Measurements from ENCODE around the gene CALB2. TPM values are rescaled to one million over a fixed set of nuclear protein-coding genes. Genes with fewer than 3 reads are reported as not detected.

CALB2 gene
- total and polyA plus RNA-seq, 2 of the 4 experiments (the other 2 are of a cell fraction) = 0.18 to 0.32 TPM

GRCh38 chr16:71360378-71360777 is 1.9 kb downstream of the CALB2 start:
- peaks cover 9% of the 10 kb centered on the region for H3K4me1 ChIP-seq (ENCODE audit: control insufficient read depth, insufficient read depth, low read length)
- ATAC-seq (ENCODE audit: low read depth) (peak; percentile 79), DNase-seq (peak; percentile 94)
- H2AK5ac ChIP-seq (ENCODE audit: low read depth, low read length) = no peak overlapping the region
- no peak overlapping the region for H2BK120ac ChIP-seq (ENCODE audit: low read depth, low read length)
- H3K27ac ChIP-seq (ENCODE audit: insufficient read depth, low read length) = no peak overlapping the region
- H3K9ac ChIP-seq (ENCODE audit: low read depth, low read length) = no peak overlapping the region
- no peak overlapping the region for H2AK9ac ChIP-seq (replicated peaks; ENCODE audit: low read depth, low read length, poor library complexity)
- H3K4ac ChIP-seq (ENCODE audit: low read depth, low read length) = no peak overlapping the region
- H3K18ac ChIP-seq (ENCODE audit: low read depth, low read length) = no peak overlapping the region
- no peaks in the 10 kb centered on the region for H3K9me3 ChIP-seq (ENCODE audit: control insufficient read depth, insufficient read depth, low read length)
- no peak overlapping the region for H3K23ac ChIP-seq (ENCODE audit: low read depth, low read length)
- dilution Hi-C loops (cut with HindIII; ENCODE audit: low sequenced_read_pairs, unreplicated experiment) (no loop called here), in situ Hi-C loops (cut with MboI; ENCODE audit: low sequenced_read_pairs) (loop anchor here (25.0 kb wide), 1 partner anchor 673 kb away; the partner anchor contains the start of gene MTSS2), intact Hi-C loops (cut with micrococcal nuclease) (no loop called here)
- no CpG with 5 or more reads among the region's 2 CpGs for whole genome bisulfite sequencing, 2 experiments (ENCODE audit: extremely low coverage in 2 of 2, insufficient read length in 1 of 2)
- H3K56ac ChIP-seq (ENCODE audit: extremely low read depth, insufficient read depth, low read length) = no peak overlapping the region
- H2AFZ ChIP-seq (replicated peaks; ENCODE audit: low read length, poor library complexity) = peak overlapping the region; percentile 12
- no peak overlapping the region for H2BK20ac ChIP-seq (ENCODE audit: low read depth, low read length)
- H2BK5ac ChIP-seq (ENCODE audit: low read depth, low read length, poor library complexity, severe bottlenecking) = no peak overlapping the region
- H3K4me3 ChIP-seq (ENCODE audit: insufficient read depth, low read depth, low read length) = no peak overlapping the region
- no TSS peak for BruUV-seq (replicated peaks)
- H3K4me2 ChIP-seq (ENCODE audit: low read depth, low read length) = peak overlapping the region; percentile 71; the same call in 1 of the 2 replicates
- no peak for TF ChIP-seq MXI1 (IDR thresholded peaks at IDR 0.05; ENCODE audit: borderline replicate concordance, low read depth, low read length)
- TF ChIP-seq FOS (IDR thresholded peaks at IDR 0.05; ENCODE audit: low read depth, low read length) = peak; percentile 88
- TF ChIP-seq CEBPB (IDR thresholded peaks at IDR 0.05; ENCODE audit: low read depth, low read length) = peak; percentile 87
- no peak for TF ChIP-seq SMC3 (IDR thresholded peaks at IDR 0.05; ENCODE audit: low read depth, low read length)
- peak; percentile 82 for TF ChIP-seq BHLHE40 (IDR thresholded peaks at IDR 0.05; ENCODE audit: low read depth, low read length)
- 0 out of 2 replicates have a peak, but pooled peaks have one; percentile 31 for TF ChIP-seq MAZ (IDR thresholded peaks at IDR 0.05; ENCODE audit: borderline replicate concordance, low read depth, low read length)
- peak; percentile 78 for TF ChIP-seq NFE2L2 (IDR thresholded peaks at IDR 0.05; ENCODE audit: low read depth, low read length)
- TF ChIP-seq RFX5 (IDR thresholded peaks at IDR 0.05; ENCODE audit: low read depth, low read length) = no peak
- no peak for TF ChIP-seq CHD1 (IDR thresholded peaks at IDR 0.05; ENCODE audit: low read depth, low read length)
- TF ChIP-seq MAFK (IDR thresholded peaks at IDR 0.05; ENCODE audit: low read depth, low read length) = peak; percentile 66
- no peak for TF ChIP-seq USF2 (IDR thresholded peaks at IDR 0.05; ENCODE audit: low read depth, low read length)
- no peak for TF ChIP-seq ELK1 (IDR thresholded peaks at IDR 0.05; ENCODE audit: borderline replicate concordance, low read depth, low read length)
- H3K79me1 ChIP-seq (ENCODE audit: low read depth in 1 of 2, low read length in 2 of 2) = no peaks in the 10 kb centered on the region
- H4K91ac ChIP-seq (ENCODE audit: insufficient read depth, low read depth, low read length) = no peak overlapping the region
- H3K9me1 ChIP-seq (ENCODE audit: insufficient read depth, low read length) = no peaks in the 10 kb centered on the region
- POLR2A ChIA-PET (ENCODE audit: unreplicated experiment) = no interaction called here
- H4K8ac ChIP-seq (ENCODE audit: low read depth in 2 of 2, low read length in 2 of 2) = no peak overlapping the region
- H4K5ac ChIP-seq (ENCODE audit: low read depth, low read length) = no peak overlapping the region
- H3K27me3 ChIP-seq (ENCODE audit: control insufficient read depth, insufficient read depth, low read length) = peaks cover 20% of the 10 kb centered on the region
- CTCF ChIA-PET = interaction anchor here (0.6 kb wide), 1 partner anchor 21 kb away, joined by 3 read pairs; no protein-coding TSS in a partner anchor
- H2BK15ac ChIP-seq (ENCODE audit: low read depth, low read length) = no peak overlapping the region
- no peaks in the 10 kb centered on the region for H4K20me1 ChIP-seq (ENCODE audit: insufficient read depth, low read length)
- no peak overlapping the region for H3K14ac ChIP-seq (replicated peaks; ENCODE audit: low read depth, low read length)
- H3K36me3 ChIP-seq (ENCODE audit: control insufficient read depth, insufficient read depth, low read length) = no peaks in the 10 kb centered on the region
